HL-60 (cell line): Measurements from ENCODE around the gene ENPP3.

Source experiments
- SPI1 ChIP-seq: IDR thresholded peaks from 2 replicates; pipeline ENCODE4 v1.6.1; 2012; ENCODE audit warnings: low read depth, mild to moderate bottlenecking, borderline replicate concordance
- TF ChIP-seq, protein P1 (sequence below): IDR thresholded peaks from one replicate; pipeline ENCODE4 v1.5.1; 2011; ENCODE audit warnings: low read length, control low read depth, inconsistent platforms; ENCODE audit not compliant: insufficient read depth

GRCh38 chr6:131736003-131736596, 99.0 kb downstream of the ENPP3 start:
- TF ChIP-seq, protein P1, sequence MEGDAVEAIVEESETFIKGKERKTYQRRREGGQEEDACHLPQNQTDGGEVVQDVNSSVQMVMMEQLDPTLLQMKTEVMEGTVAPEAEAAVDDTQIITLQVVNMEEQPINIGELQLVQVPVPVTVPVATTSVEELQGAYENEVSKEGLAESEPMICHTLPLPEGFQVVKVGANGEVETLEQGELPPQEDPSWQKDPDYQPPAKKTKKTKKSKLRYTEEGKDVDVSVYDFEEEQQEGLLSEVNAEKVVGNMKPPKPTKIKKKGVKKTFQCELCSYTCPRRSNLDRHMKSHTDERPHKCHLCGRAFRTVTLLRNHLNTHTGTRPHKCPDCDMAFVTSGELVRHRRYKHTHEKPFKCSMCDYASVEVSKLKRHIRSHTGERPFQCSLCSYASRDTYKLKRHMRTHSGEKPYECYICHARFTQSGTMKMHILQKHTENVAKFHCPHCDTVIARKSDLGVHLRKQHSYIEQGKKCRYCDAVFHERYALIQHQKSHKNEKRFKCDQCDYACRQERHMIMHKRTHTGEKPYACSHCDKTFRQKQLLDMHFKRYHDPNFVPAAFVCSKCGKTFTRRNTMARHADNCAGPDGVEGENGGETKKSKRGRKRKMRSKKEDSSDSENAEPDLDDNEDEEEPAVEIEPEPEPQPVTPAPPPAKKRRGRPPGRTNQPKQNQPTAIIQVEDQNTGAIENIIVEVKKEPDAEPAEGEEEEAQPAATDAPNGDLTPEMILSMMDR: no peak
- TF ChIP-seq SPI1: no peak
